K562 (cell line): Measurements from ENCODE around the gene PRSS27. TPM values are rescaled to one million over a fixed set of nuclear protein-coding genes. Genes with fewer than 3 reads are reported as not detected.

Experiments
- CCNT2 ChIP-seq: IDR thresholded peaks from 2 replicates; pipeline ENCODE4 v1.6.1; 2011; ENCODE audit warnings: borderline replicate concordance, low read depth, mild to moderate bottlenecking, moderate library complexity, mixed read lengths, low read length; ENCODE audit not compliant: insufficient read length; ENCODE audit errors: extremely low read depth
- NFIC ChIP-seq: fragments of 450-650 bp; IDR thresholded peaks from 2 replicates; pipeline ENCODE4 v1.6.1; 2017; ENCODE audit warnings: mild to moderate bottlenecking, inconsistent platforms
- RAD21 ChIP-seq, 2 experiments: fragments of 250-450 bp in 1 of 2; fragments of 450-650 bp in 1 of 2; sonication (Bioruptor Pico) in 1 of 2; formaldehyde crosslinking in 1 of 2; IDR thresholded peaks in 1 of 2; conservative IDR thresholded peaks in 1 of 2; 2 replicates each; pipeline versions ENCODE4 v1.4.0 to v1.8.0; 2020 to 2022; ENCODE audit warnings: mild to moderate bottlenecking in 2 of 2, moderate library complexity in 1 of 2
- RERE ChIP-seq: sonication (generic); formaldehyde crosslinking; IDR thresholded peaks from 2 replicates; pipeline ENCODE4 v1.8.0; 2023; ENCODE audit warnings: missing genetic modification reagents, mild to moderate bottlenecking, borderline replicate concordance
- REST ChIP-seq, 2 experiments: fragments of 450-650 bp; formaldehyde crosslinking in 1 of 2; IDR thresholded peaks; 2 replicates each; pipeline versions ENCODE4 v1.4.0 to v1.6.1; 2014 to 2020; ENCODE audit warnings: mild to moderate bottlenecking in 2 of 2, borderline replicate concordance in 1 of 2, low read depth in 1 of 2
- SMARCC2 ChIP-seq: fragments of 450-650 bp; IDR thresholded peaks from 2 replicates; pipeline ENCODE4 v1.6.1; 2017; ENCODE audit warnings: antibody characterized with exemption, moderate library complexity, mild to moderate bottlenecking, low read depth
- STAT5A ChIP-seq: IDR thresholded peaks from 2 replicates; pipeline ENCODE4 v1.6.1; 2012; ENCODE audit warnings: low read length, inconsistent platforms, borderline replicate concordance
- YY1 ChIP-seq, 3 experiments: IDR thresholded peaks; 2 replicates each; pipeline ENCODE4 v1.6.1; 2011; ENCODE audit warnings: low read length in 2 of 3, mild to moderate bottlenecking in 2 of 3, moderate library complexity in 2 of 3, borderline replicate concordance in 1 of 3, control low read depth in 1 of 3, low read depth in 1 of 3; ENCODE audit not compliant: insufficient read depth in 3 of 3, insufficient replicate concordance in 2 of 3, control insufficient read depth in 1 of 3, insufficient read length in 1 of 3; ENCODE audit errors: extremely low read depth in 1 of 3
- ZEB2 ChIP-seq: fragments of 450-650 bp; IDR thresholded peaks from 2 replicates; pipeline ENCODE4 v1.6.1; 2016
- ZNF134 ChIP-seq: fragments of 250-450 bp; sonication (Bioruptor Pico); conservative IDR thresholded peaks from 2 replicates; pipeline ENCODE4 v1.4.0; 2020
- ZNF408 ChIP-seq: fragments of 250-450 bp; sonication (Bioruptor Pico); IDR thresholded peaks from 2 replicates; pipeline ENCODE4 v1.4.0; 2020; ENCODE audit warnings: low read depth, mild to moderate bottlenecking, moderate library complexity
- polyA plus RNA-seq, 8 experiments: library from polyadenylated mRNA; depleted of rRNA in 4 of 8; stranded (reverse) in 5 of 8; unstranded in 3 of 8; fragments of >200 nt; fragmentation: Nextera tagmentation in 2 of 8; fragmentation: Illumina TruSeq in 1 of 8; extraction: Ambion mirVana in 2 of 8; extraction: Trizol in 1 of 8; gene quantifications; 2 replicates each; pipeline versions ENCODE4 v1.2.1 to v1.2.3, GENCODE V29; 2011 to 2014; ENCODE audit warnings: inconsistent platforms in 1 of 8, missing spikeins in 1 of 8
- total RNA-seq, 7 experiments: library from RNA; depleted of rRNA in 6 of 7; stranded (reverse); fragments of >200 nt in 6 of 7; fragmentation: Illumina TruSeq in 2 of 7; extraction: Trizol in 2 of 7; gene quantifications; 2 replicates each; pipeline versions ENCODE4 v1.2.1 to v1.2.3, GENCODE V29; 2011 to 2021; ENCODE audit warnings: low replicate concordance in 1 of 7

Gene PRSS27
- total and polyA plus RNA-seq, 9 of the 15 experiments (the other 6 are each of a cell fraction or from before 2014, with no cell fraction given) = 0.09 to 0.20 (median 0.17) TPM; not detected in 5

- TF ChIP-seq REST (IDR thresholded peaks at IDR 0.05; ENCODE audit: borderline replicate concordance) (peak; percentile 92), REST (CRISPR knock-in tag; IDR thresholded peaks at IDR 0.05; ENCODE audit: low read depth) (peak; percentile 71; the same call in 1 of the 2 replicates), CCNT2 (no peak), STAT5A (no peak), RAD21 (CRISPR knock-in tag; conservative IDR thresholded peaks at IDR 0.05 in 1 of 2, IDR thresholded peaks at IDR 0.05 in 1 of 2) (no peak), SMARCC2 (no peak), YY1 (IDR thresholded peaks at IDR 0.05; ENCODE audit: borderline replicate concordance in 1 of 3, control insufficient read depth in 1 of 3, extremely low read depth in 1 of 3, insufficient read depth in 3 of 3, insufficient read length in 1 of 3, insufficient replicate concordance in 2 of 3, low read depth in 1 of 3, low read length in 2 of 3) (peak in 1 of 3 experiments; percentile 20), ZNF408 (CRISPR knock-in tag) (no peak), ZEB2 (no peak), RERE (CRISPR knock-in tag) (no peak), NFIC (no peak), ZNF134 (CRISPR knock-in tag) (no peak)
Observed at GRCh38 chr16:2673066-2673999, 46.7 kb downstream of the PRSS27 start (continued).
